ENCODE results near the gene PPP1R12A.
"Not testable (repeated sequence)": the region's sequence is repeated elsewhere in the genome, so short reads cannot be mapped to it uniquely, and the experiment has no call there.

Gene PPP1R12A

GRCh38 chr12:79944565-79944964 lies 9.7 kb upstream of the PPP1R12A start:
- H3K79me2 ChIP-seq (ENCODE audit: low read length), result no peaks in the 10 kb centered on the region
- no peak overlapping the region for H3K4me3 ChIP-seq (ENCODE audit: low read length)
- no peak overlapping the region for H3K9ac ChIP-seq (ENCODE audit: low read length)
- no peaks in the 10 kb centered on the region for H3K27me3 ChIP-seq (ENCODE audit: low read depth, low read length)
- no peaks in the 10 kb centered on the region for H3K9me3 ChIP-seq (ENCODE audit: insufficient read depth, low read length)
- no peaks in the 10 kb centered on the region for H4K20me1 ChIP-seq (ENCODE audit: insufficient read depth, low read length)
- no peaks in the 10 kb centered on the region for H3K4me1 ChIP-seq (ENCODE audit: low read length)
- H3K4me2 ChIP-seq (ENCODE audit: low read length), result no peak overlapping the region
- no peaks in the 10 kb centered on the region for H3K36me3 ChIP-seq (replicated peaks; ENCODE audit: low read depth, low read length)
- H2AFZ ChIP-seq (ENCODE audit: low read depth, low read length), result no peak overlapping the region
- no peak overlapping the region for H3K27ac ChIP-seq (ENCODE audit: low read length)
- no peak for TF ChIP-seq EZH2phosphoT487 (IDR thresholded peaks at IDR 0.05; ENCODE audit: low read depth)
- no peak for TF ChIP-seq CTCF (IDR thresholded peaks at IDR 0.05; ENCODE audit: low read depth, low read length)

GRCh38 chr12:79942846-79943245 lies 7.9 kb upstream of the PPP1R12A start:
- not testable (repeated sequence) for H3K9ac ChIP-seq (ENCODE audit: low read length); H2AFZ ChIP-seq (ENCODE audit: low read depth, low read length); H3K79me2 ChIP-seq (ENCODE audit: low read length); H3K4me2 ChIP-seq (ENCODE audit: low read length); H4K20me1 ChIP-seq (ENCODE audit: insufficient read depth, low read length); H3K27me3 ChIP-seq (ENCODE audit: low read depth, low read length); H3K36me3 ChIP-seq (replicated peaks; ENCODE audit: low read depth, low read length); H3K4me1 ChIP-seq (ENCODE audit: low read length); H3K9me3 ChIP-seq (ENCODE audit: insufficient read depth, low read length); H3K4me3 ChIP-seq (ENCODE audit: low read length); H3K27ac ChIP-seq (ENCODE audit: low read length)

GRCh38 chr12:79939728-79940310 lies 4.9 kb upstream of the PPP1R12A start:
- H3K27me3 ChIP-seq (ENCODE audit: low read depth, low read length), result no peaks in the 10 kb centered on the region

GRCh38 chr12:79938843-79939242 lies 3.9 kb upstream of the PPP1R12A start:
- Histone ChIP-seq H3K79me2 (ENCODE audit: low read length) (peaks cover 16% of the 10 kb centered on the region), H3K27me3 (ENCODE audit: low read depth, low read length) (no peaks in the 10 kb centered on the region), H3K36me3 (replicated peaks; ENCODE audit: low read depth, low read length) (no peaks in the 10 kb centered on the region), H3K9me3 (ENCODE audit: insufficient read depth, low read length) (no peaks in the 10 kb centered on the region), H3K27ac (ENCODE audit: low read length) (no peak overlapping the region), H2AFZ (ENCODE audit: low read depth, low read length) (no peak overlapping the region), H3K4me2 (ENCODE audit: low read length) (no peak overlapping the region), H3K4me1 (ENCODE audit: low read length) (peaks cover 5% of the 10 kb centered on the region), H3K4me3 (ENCODE audit: low read length) (no peak overlapping the region), H3K9ac (ENCODE audit: low read length) (no peak overlapping the region), H4K20me1 (ENCODE audit: insufficient read depth, low read length) (0 out of 2 replicates have a peak, but pooled peaks cover 2% of the 10 kb centered on the region)
- TF ChIP-seq CTCF (IDR thresholded peaks at IDR 0.05; ENCODE audit: low read depth, low read length) (no peak), EZH2phosphoT487 (IDR thresholded peaks at IDR 0.05; ENCODE audit: low read depth) (no peak)

More at GRCh38 chr12:79939728-79940310, 4.9 kb upstream of the PPP1R12A start:
- no peak for TF ChIP-seq EZH2phosphoT487 (IDR thresholded peaks at IDR 0.05; ENCODE audit: low read depth)
- TF ChIP-seq CTCF (IDR thresholded peaks at IDR 0.05; ENCODE audit: low read depth, low read length), result no peak
- Histone ChIP-seq H3K4me2 (ENCODE audit: low read length) (no peak overlapping the region), H3K36me3 (replicated peaks; ENCODE audit: low read depth, low read length) (no peaks in the 10 kb centered on the region), H3K9ac (ENCODE audit: low read length) (no peak overlapping the region), H3K27ac (ENCODE audit: low read length) (no peak overlapping the region), H2AFZ (ENCODE audit: low read depth, low read length) (no peak overlapping the region), H3K4me1 (ENCODE audit: low read length) (peaks cover 5% of the 10 kb centered on the region), H3K4me3 (ENCODE audit: low read length) (no peak overlapping the region), H4K20me1 (ENCODE audit: insufficient read depth, low read length) (no peaks in the 10 kb centered on the region), H3K79me2 (ENCODE audit: low read length) (peaks cover 6% of the 10 kb centered on the region), H3K9me3 (ENCODE audit: insufficient read depth, low read length) (no peaks in the 10 kb centered on the region)
